Hepatocyte (in vitro differentiated cells): ENCODE measurements around the gene CRADD. TPM values are rescaled to one million over a fixed set of nuclear protein-coding genes. Genes with fewer than 3 reads are reported as not detected.

Experiments
- DNase-seq: peaks from one replicate; pipeline ENCODE4 v3.0.0-alpha.2; 2016; ENCODE audit warnings: low spot score
- H2AFZ ChIP-seq: fragments of 200-600 bp; sonication (generic); 2 replicates; pipeline ENCODE4 v1.6.0; 2016; ENCODE audit warnings: antibody characterized with exemption, mild to moderate bottlenecking
- H3K27ac ChIP-seq: fragments of 200-600 bp; sonication (generic); 2 replicates; pipeline ENCODE4 v1.5.1; 2016; ENCODE audit warnings: mild to moderate bottlenecking
- H3K27me3 ChIP-seq: fragments of 200-600 bp; sonication (generic); 2 replicates; pipeline ENCODE4 v1.6.1; 2016
- H3K36me3 ChIP-seq: fragments of 200-600 bp; sonication (generic); replicated peaks from 2 replicates; pipeline ENCODE4 v1.5.1; 2016; ENCODE audit warnings: low read depth; ENCODE audit not compliant: insufficient read depth
- H3K4me1 ChIP-seq: fragments of 200-600 bp; sonication (generic); 2 replicates; pipeline ENCODE4 v1.5.1; 2016; ENCODE audit warnings: mild to moderate bottlenecking, moderate library complexity; ENCODE audit not compliant: insufficient read depth
- H3K4me2 ChIP-seq: fragments of 200-600 bp; sonication (generic); 2 replicates; pipeline ENCODE4 v1.6.0; 2016
- H3K4me3 ChIP-seq: fragments of 200-600 bp; sonication (generic); 2 replicates; pipeline ENCODE4 v1.5.1; 2016; ENCODE audit warnings: mild to moderate bottlenecking
- H3K79me2 ChIP-seq: fragments of 200-600 bp; sonication (generic); 2 replicates; pipeline ENCODE4 v1.6.0; 2017; ENCODE audit warnings: mild to moderate bottlenecking
- H3K9me2 ChIP-seq: fragments of 200-600 bp; sonication (generic); replicated peaks from 2 replicates; pipeline ENCODE4 v1.6.0; 2017; ENCODE audit warnings: mild to moderate bottlenecking; ENCODE audit not compliant: insufficient read depth
- H3K9me3 ChIP-seq: fragments of 200-600 bp; sonication (generic); 2 replicates; pipeline ENCODE4 v1.5.1; 2016; ENCODE audit warnings: low read depth, mild to moderate bottlenecking
- H4K20me1 ChIP-seq: fragments of 200-600 bp; sonication (generic); 2 replicates; pipeline ENCODE4 v1.6.0; 2016; ENCODE audit warnings: mild to moderate bottlenecking; ENCODE audit not compliant: insufficient read depth, poor library complexity, severe bottlenecking
- EZH2 ChIP-seq: fragments of 200-600 bp; sonication (generic); IDR thresholded peaks from 2 replicates; pipeline ENCODE4 v1.6.1; 2016; ENCODE audit warnings: antibody characterized with exemption, mild to moderate bottlenecking, borderline replicate concordance
- EZH2phosphoT487 ChIP-seq: fragments of 200-600 bp; sonication (generic); IDR thresholded peaks from one replicate; pipeline ENCODE4 v1.6.1; 2018; ENCODE audit warnings: antibody characterized with exemption, mild to moderate bottlenecking, low read depth, moderate library complexity; ENCODE audit not compliant: unreplicated experiment, severe bottlenecking
- WGBS: methylation state at CpG from one replicate; pipeline ENCODE4 v1.1.6; 2016; ENCODE audit warnings: low lambda C conversion rate; ENCODE audit errors: missing lambda C conversion rate; 5-methylcytosine and 5-hydroxymethylcytosine counted together
- polyA plus RNA-seq: library from polyadenylated mRNA; unstranded; fragments of >200 nt; fragmentation: Nextera tagmentation; extraction: Ambion mirVana; gene quantifications from 2 replicates; pipeline ENCODE4 v1.2.1, GENCODE V29; 2016
- total RNA-seq: library from RNA; depleted of rRNA; stranded (reverse); fragments of >200 nt; gene quantifications from 2 replicates; pipeline ENCODE4 v1.2.3, GENCODE V29; 2014
- TF ChIP-seq, protein P1 (sequence below): fragments of 200-600 bp; sonication (generic); IDR thresholded peaks from 2 replicates; pipeline ENCODE4 v1.5.1; 2016; ENCODE audit warnings: antibody characterized with exemption, mild to moderate bottlenecking; ENCODE audit not compliant: poor library complexity

Gene CRADD
- total and polyA plus RNA-seq, 2 experiments from 2014 or later, result 19.5 to 27.3 TPM

DNA sequence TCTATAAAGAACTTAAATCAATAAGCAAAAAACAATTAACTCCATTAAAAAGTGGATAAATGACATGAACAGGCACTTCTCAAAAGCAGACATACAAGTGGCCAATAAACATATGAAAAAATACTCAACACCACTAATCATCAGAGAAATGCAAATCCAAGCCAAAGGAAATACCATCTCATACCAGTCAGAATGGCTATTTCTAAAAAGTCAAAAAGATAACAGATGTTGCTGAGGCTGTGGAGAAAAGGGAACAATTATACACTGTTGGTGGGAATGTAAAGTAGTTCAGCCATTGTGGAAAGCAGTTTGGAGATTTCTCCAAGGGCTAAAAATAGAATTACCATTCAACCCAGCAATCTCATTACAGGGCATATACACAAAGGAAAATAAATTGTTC, 236.7 kb downstream of the CRADD start:
- TF ChIP-seq EZH2phosphoT487, result no peak
- TF ChIP-seq EZH2, result no peak
- TF ChIP-seq, protein P1, sequence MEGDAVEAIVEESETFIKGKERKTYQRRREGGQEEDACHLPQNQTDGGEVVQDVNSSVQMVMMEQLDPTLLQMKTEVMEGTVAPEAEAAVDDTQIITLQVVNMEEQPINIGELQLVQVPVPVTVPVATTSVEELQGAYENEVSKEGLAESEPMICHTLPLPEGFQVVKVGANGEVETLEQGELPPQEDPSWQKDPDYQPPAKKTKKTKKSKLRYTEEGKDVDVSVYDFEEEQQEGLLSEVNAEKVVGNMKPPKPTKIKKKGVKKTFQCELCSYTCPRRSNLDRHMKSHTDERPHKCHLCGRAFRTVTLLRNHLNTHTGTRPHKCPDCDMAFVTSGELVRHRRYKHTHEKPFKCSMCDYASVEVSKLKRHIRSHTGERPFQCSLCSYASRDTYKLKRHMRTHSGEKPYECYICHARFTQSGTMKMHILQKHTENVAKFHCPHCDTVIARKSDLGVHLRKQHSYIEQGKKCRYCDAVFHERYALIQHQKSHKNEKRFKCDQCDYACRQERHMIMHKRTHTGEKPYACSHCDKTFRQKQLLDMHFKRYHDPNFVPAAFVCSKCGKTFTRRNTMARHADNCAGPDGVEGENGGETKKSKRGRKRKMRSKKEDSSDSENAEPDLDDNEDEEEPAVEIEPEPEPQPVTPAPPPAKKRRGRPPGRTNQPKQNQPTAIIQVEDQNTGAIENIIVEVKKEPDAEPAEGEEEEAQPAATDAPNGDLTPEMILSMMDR, result no peak
- Histone ChIP-seq H3K4me3 (no peak overlapping the region), H2AFZ (no peak overlapping the region), H3K9me3 (no peaks in the 10 kb centered on the region), H3K4me1 (no peaks in the 10 kb centered on the region), H3K36me3 (no peaks in the 10 kb centered on the region), H3K4me2 (no peak overlapping the region), H3K79me2 (no peaks in the 10 kb centered on the region), H3K27me3 (no peaks in the 10 kb centered on the region), H4K20me1 (no peaks in the 10 kb centered on the region), H3K9me2 (no peaks in the 10 kb centered on the region), H3K27ac (no peak overlapping the region)
- DNase-seq, result no peak

DNA sequence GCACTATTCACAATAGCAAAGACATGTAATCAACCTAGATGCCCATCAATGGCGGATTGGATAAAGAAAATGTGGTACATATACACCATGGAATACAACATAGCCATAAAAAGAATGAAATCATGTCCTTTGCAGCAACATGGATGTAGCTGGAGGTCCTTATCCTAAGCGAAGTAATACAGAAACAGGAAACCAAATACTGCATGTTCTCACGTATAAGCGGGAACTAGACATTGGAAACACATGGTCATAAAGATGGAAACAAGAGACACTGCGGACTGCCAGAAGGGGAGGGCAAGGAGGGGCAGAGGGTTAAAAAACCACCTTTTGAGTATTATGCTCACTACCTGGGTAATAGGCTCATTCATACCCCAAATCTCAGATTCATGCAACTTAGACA, 237.1 kb downstream of the CRADD start:
- Histone ChIP-seq H4K20me1 (no peaks in the 10 kb centered on the region), H3K27ac (no peak overlapping the region), H3K4me2 (no peak overlapping the region), H3K79me2 (no peaks in the 10 kb centered on the region), H3K4me1 (no peaks in the 10 kb centered on the region), H3K36me3 (no peaks in the 10 kb centered on the region), H3K27me3 (no peaks in the 10 kb centered on the region), H3K9me2 (no peaks in the 10 kb centered on the region), H3K4me3 (no peak overlapping the region), H3K9me3 (no peaks in the 10 kb centered on the region), H2AFZ (no peak overlapping the region)
- TF ChIP-seq EZH2phosphoT487 (no peak), EZH2 (no peak)
- TF ChIP-seq, protein P1, result no peak
- WGBS, result 76% methylated on average over 5 of the region's 5 CpGs
- no peak for DNase-seq

DNA sequence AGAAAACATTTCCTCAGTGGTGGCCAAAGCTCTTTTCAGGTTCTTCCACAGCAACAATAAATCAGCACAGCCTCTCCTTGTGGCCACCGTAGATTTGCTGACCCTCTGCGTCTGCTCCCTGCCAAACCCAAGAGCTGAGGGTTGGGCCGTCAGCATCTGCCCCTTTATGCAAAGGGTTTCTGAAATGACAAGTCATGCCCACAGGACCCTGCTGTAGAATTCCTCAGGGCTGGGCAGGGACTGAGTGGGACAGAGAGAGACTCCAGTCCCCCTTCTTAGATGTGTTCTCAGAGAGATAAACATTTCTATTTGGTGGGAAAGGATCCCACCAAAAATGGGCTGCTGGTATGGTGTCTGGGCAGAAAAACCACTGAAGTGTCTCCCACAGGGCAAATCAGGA, 238.2 kb downstream of the CRADD start:
- Histone ChIP-seq H3K79me2 (no peaks in the 10 kb centered on the region), H3K9me3 (no peaks in the 10 kb centered on the region), H3K27ac (no peak overlapping the region), H3K27me3 (no peaks in the 10 kb centered on the region), H3K36me3 (no peaks in the 10 kb centered on the region), H4K20me1 (no peaks in the 10 kb centered on the region), H2AFZ (no peak overlapping the region), H3K4me3 (no peak overlapping the region), H3K4me1 (no peaks in the 10 kb centered on the region), H3K4me2 (no peak overlapping the region), H3K9me2 (no peaks in the 10 kb centered on the region)
- TF ChIP-seq EZH2phosphoT487, result no peak
- TF ChIP-seq EZH2, result no peak
- TF ChIP-seq, protein P1, result no peak
- 84% methylated on average over 3 of the region's 3 CpGs for WGBS
- no peak for DNase-seq

DNA sequence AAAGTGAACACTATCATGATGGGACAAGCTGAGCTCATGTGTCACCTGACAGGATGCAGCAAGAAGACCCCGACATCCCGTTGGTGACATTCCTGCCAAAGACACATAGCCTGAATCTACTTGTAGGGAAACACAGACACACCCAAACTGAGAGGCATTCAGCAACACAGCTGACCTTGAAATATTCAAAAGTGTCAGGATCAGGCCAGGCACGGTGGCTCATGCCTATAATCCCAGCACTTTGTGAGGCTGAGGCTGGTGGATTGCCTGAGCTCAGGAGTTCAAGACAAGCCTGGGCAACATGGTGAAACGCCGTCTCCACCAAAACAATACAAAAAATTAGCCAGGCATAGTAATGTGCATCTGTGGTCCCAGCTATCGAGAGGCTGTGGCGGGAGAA, 239.2 kb downstream of the CRADD start:
- no peak for TF ChIP-seq EZH2phosphoT487
- TF ChIP-seq, protein P1, result no peak
- no peak for TF ChIP-seq EZH2
- H3K9me2 ChIP-seq, result no peaks in the 10 kb centered on the region
- H3K36me3 ChIP-seq, result no peaks in the 10 kb centered on the region
- H3K4me2 ChIP-seq, result no peak overlapping the region
- 79% methylated on average over 7 of the region's 7 CpGs for WGBS
- H3K9me3 ChIP-seq, result no peaks in the 10 kb centered on the region
- no peaks in the 10 kb centered on the region for H3K79me2 ChIP-seq
- no peaks in the 10 kb centered on the region for H3K4me1 ChIP-seq
- no peak for DNase-seq
- H3K27ac ChIP-seq, result no peak overlapping the region
- no peaks in the 10 kb centered on the region for H4K20me1 ChIP-seq
- no peak overlapping the region for H3K4me3 ChIP-seq
- H3K27me3 ChIP-seq, result no peaks in the 10 kb centered on the region
- H2AFZ ChIP-seq, result no peak overlapping the region
